PC-3 (cell line): ENCODE measurements around the gene CEP63.

Experiments
- EZH2 ChIP-seq: fragments of 300-600 bp; sonication (generic); IDR thresholded peaks from one replicate; pipeline ENCODE4 v1.6.1; 2017; ENCODE audit warnings: antibody characterized with exemption, mild to moderate bottlenecking, low read length; ENCODE audit not compliant: unreplicated experiment
- EZH2phosphoT487 ChIP-seq: fragments of 300-600 bp; sonication (generic); IDR thresholded peaks from 2 replicates; pipeline ENCODE4 v1.6.1; 2018; ENCODE audit warnings: mild to moderate bottlenecking, antibody characterized with exemption, low read length, borderline replicate concordance
- TF ChIP-seq, protein P1 (sequence below): fragments of 300-600 bp; sonication (generic); conservative IDR thresholded peaks from 2 replicates; pipeline ENCODE4 v1.5.1; 2017; ENCODE audit warnings: antibody characterized with exemption, low read depth, mild to moderate bottlenecking, low read length

DNA sequence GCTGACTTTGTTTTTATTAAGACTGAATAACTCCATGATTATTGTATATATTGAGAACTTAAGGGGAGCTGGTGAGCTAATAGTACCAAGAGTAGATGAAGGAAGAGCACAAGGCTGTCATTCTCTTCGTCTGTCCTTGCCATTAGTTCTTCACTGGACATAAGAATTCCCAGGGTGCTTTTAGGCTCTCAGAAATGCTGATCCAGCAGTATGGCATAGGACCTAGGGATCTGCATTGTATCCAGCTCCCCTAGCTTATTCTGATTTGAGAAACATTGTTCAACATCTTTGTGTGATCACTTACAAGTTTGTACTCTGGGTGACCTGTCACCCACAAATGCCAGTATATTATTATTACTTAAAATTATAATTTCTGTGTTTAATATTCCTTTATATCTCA lies 47.6 kb downstream of the CEP63 start:
- TF ChIP-seq, protein P1, sequence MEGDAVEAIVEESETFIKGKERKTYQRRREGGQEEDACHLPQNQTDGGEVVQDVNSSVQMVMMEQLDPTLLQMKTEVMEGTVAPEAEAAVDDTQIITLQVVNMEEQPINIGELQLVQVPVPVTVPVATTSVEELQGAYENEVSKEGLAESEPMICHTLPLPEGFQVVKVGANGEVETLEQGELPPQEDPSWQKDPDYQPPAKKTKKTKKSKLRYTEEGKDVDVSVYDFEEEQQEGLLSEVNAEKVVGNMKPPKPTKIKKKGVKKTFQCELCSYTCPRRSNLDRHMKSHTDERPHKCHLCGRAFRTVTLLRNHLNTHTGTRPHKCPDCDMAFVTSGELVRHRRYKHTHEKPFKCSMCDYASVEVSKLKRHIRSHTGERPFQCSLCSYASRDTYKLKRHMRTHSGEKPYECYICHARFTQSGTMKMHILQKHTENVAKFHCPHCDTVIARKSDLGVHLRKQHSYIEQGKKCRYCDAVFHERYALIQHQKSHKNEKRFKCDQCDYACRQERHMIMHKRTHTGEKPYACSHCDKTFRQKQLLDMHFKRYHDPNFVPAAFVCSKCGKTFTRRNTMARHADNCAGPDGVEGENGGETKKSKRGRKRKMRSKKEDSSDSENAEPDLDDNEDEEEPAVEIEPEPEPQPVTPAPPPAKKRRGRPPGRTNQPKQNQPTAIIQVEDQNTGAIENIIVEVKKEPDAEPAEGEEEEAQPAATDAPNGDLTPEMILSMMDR = no peak
- no peak for TF ChIP-seq EZH2phosphoT487
- TF ChIP-seq EZH2 = no peak
